Panc1 (cell line): Measurements from ENCODE around the gene CCDC171.

ENCODE experiments used
- POLR2AphosphoS5 ChIP-seq: IDR thresholded peaks from 2 replicates; pipeline ENCODE4 v1.6.1; 2012; ENCODE audit warnings: mild to moderate bottlenecking, low read depth, low read length, moderate library complexity
- SIN3A ChIP-seq: IDR thresholded peaks from 2 replicates; pipeline ENCODE4 v1.6.1; 2012; ENCODE audit warnings: low read depth, mild to moderate bottlenecking, low read length, moderate library complexity, borderline replicate concordance; ENCODE audit not compliant: insufficient read depth
- TCF7L2 ChIP-seq: IDR thresholded peaks from 2 replicates; pipeline ENCODE4 v1.6.1; 2011; ENCODE audit warnings: mild to moderate bottlenecking, low read depth, low read length, inconsistent platforms
- TF ChIP-seq, protein P1 (sequence below): fragments of 450-650 bp; IDR thresholded peaks from 2 replicates; pipeline ENCODE4 v1.5.1; 2017; ENCODE audit warnings: mild to moderate bottlenecking

GRCh38 chr9:15873573-15874177 is 320.8 kb downstream of the CCDC171 start:
- TF ChIP-seq, protein P1, sequence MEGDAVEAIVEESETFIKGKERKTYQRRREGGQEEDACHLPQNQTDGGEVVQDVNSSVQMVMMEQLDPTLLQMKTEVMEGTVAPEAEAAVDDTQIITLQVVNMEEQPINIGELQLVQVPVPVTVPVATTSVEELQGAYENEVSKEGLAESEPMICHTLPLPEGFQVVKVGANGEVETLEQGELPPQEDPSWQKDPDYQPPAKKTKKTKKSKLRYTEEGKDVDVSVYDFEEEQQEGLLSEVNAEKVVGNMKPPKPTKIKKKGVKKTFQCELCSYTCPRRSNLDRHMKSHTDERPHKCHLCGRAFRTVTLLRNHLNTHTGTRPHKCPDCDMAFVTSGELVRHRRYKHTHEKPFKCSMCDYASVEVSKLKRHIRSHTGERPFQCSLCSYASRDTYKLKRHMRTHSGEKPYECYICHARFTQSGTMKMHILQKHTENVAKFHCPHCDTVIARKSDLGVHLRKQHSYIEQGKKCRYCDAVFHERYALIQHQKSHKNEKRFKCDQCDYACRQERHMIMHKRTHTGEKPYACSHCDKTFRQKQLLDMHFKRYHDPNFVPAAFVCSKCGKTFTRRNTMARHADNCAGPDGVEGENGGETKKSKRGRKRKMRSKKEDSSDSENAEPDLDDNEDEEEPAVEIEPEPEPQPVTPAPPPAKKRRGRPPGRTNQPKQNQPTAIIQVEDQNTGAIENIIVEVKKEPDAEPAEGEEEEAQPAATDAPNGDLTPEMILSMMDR = peak; percentile 25; the same call in 1 of the 2 replicates
- TF ChIP-seq TCF7L2 (no peak), SIN3A (no peak), POLR2AphosphoS5 (no peak)
